CD4-positive, alpha-beta T cell treated with Interleukin-2 at 100 ng/mL for 4 hours (primary cell): Measurements from ENCODE around the gene NSUN4.
"Not testable (repeated sequence)": the region's sequence is repeated elsewhere in the genome, so short reads cannot be mapped to it uniquely, and the experiment has no call there.

Experiments
- DNase-seq: peaks from one replicate; pipeline ENCODE4 v3.0.0-alpha.2; 2020; ENCODE audit warnings: low spot score

Gene NSUN4

DNA sequence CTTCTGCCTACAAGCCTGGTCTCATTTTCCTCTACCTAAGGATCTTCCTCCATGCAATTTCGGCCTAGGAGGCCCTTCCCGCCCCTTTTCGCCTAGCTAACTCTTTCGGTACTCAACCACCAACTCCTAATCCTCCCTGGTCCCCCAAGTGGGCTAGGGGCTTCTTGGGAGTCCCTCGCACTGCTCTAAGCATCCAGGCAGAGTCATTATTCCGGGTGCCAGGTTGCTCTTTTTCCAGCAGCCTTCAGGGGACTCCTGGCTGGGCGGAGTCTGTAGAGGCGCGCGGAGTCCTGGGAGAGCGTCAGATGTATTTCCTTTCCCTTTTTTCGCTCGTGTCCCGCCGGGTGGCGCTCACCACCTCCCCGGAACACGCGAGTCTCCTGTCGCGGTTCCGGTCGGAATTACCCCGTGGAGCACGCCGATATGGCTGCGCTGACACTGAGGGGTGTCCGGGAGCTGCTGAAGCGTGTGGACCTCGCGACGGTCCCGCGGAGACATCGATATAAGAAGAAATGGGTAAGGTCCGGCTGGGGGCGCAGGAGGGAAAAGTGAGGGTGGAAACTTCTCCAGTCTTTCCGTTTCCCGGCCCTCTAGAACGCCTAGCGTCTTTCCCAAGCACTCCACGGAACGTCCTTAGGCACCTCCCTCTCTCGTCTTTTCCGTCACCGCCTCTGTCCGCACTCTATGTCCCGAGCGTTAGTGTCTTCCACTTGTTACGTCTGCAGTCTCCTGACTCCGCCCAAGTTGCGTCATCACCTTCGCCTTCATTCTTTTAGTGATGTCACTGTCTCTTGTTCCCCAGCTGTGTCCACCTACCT lies at the start of gene NSUN4:
NSUN4 (plus strand) TSS at position 404 of the 818 bp plus-strand sequence; CDS start at position 424, 20 bp downstream.
- DNase-seq, result peak; percentile 84

DNA sequence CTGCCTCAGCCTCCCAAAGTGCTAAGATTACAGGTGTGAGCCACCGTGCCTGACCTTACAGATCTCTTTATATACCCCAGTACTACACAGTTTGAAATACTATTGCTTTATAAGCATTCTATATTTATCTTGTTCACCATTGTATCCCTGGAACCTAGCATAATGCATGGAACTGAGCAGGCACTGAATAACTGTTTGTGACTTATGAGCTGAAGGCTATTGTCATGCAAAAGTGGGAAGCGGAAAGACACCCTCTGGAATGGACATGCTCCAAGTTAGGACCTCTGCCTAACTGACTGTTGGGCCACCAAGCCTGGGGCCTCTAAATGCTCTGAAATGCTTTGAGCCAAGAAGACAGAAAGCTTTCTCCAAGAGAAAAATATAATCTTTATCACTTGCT lies 45.3 kb upstream of the NSUN4 start:
- no peak for DNase-seq

DNA sequence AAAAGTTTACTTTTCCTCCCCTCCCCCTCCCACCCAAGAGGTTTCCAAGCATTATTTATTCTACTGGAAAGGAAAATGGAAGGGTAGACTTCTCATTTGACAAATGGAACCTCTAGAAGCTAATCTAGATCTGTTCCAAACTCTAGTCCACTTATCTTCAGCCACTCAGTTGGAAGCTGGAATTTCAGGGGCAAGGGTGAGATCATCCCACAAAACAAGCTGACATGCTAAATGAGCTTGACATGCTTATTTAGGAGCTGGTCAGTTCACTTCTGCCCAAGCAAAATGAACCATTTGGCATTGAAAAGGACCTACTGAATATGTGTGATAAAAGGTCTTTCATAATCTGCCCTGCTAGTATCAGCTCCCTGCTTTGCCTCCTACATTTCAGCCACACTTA lies 42.2 kb upstream of the NSUN4 start:
- no peak for DNase-seq

DNA sequence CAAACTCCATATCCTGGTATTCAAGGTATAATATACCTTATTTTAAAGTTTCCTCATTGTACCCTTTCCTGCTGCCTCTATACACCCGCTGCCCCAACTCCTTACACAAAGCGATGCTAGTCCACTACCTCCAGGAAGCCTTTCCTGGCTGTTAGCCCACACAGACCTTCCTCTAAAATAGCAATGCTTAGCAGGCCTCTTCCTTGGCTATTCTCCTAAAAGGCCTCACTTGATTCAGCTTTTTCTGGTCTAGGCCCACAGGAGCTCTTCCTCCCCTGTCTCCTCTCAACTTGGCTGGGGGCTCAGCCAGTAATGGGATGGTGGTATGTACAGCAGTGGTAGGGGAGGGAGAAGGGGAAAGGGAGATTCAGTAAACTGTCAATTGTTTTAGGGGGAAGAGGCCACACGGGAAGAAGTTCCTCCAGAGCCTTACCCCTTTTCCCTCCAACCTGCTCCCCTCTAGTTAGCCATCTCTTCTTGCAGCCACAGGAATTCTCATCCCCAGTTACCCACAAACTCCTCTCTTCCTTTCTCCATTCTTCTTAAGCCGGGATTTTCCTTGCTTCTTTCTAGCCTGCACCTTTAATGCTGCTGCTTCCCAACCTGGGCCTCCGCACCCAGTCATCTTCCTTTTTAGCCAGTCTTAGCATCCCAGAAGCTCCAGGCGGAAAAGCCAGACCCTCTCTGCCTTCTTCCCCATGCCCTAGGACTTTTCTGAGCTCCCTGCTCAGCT lies 39.8 kb upstream of the NSUN4 start:
- no peak for DNase-seq

DNA sequence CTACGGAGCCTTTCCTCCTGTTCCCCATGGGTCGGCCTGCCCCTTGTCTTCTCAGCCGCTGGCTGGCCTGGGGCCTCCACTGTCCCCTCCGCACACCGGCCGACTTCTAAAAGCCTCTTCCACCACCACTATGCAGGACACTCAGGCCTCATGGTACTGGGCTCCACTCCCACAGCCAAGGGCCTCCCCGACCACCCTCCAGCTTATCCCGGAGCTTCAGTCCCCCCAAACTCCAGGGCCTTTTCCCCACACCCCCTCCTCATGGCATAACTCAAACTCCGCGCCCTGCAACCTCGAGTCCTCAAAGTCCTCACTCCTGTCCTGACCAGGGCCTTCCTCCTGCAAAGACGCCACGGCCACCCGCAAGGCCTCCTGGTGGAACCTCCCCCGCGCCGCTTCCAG lies 39.2 kb upstream of the NSUN4 start:
- DNase-seq, result no peak

DNA sequence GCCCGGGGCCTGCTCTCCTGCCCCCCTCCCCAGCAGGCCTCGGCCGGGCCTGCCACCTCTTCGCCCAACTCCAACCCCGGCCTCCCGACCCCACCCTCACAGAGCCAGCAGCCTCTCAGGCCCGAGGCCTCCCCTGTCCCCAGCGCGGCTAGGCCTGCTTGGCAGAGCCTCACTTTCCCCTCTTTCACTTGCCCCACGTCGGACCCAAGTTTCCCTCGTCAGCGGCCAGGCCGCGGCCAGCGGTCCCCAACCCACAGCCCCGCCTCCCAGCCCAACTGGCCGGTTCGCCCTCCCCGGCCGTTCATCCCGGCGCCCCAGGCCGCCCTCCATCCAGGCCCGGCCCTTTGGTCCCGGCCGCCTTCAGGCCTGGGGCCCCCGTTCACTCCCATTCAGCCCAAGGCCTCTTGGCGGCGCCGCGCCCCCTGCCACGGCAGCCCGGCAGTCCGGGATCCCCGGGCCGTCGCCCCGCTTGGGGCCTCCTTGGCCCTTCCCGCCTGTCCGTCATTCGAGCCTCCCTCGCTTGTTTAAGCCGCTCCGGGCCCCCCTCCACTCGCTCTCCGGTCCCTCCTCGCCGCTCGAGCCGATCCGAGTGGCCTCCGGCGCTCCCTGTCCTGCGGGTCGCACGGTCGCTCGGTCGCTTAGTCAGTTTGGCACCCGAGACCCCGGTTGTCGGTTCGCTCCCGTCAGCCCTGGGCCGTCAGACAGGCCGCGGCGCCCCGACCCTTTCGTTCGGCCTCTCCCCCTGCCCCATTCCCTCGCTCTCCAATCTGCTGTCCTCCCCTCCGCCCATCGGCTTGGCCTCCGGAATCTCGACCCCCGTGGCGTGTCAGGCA lies 38.6 kb upstream of the NSUN4 start:
- DNase-seq, result peak; percentile 35

DNA sequence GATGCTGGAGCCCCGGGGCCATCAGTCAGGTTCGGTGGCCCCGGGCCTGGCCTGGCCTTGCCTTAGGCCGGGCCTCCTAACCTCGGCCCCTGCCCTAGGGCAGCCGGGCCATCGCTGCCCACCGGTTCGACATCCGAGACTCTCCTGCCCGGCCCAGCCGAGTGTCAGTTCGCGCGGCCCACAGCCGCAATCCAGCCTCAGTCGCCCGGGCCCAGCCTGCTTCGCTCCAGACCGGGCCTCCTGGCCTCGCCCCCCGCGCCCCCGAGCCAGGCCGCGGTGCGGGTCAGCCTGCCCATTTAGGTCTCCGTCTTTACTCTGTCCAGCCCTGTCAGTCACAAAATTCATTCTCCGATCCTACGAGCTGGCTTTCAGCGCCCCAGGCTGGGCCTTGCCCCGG lies 38.0 kb upstream of the NSUN4 start:
- DNase-seq, result no peak

DNA sequence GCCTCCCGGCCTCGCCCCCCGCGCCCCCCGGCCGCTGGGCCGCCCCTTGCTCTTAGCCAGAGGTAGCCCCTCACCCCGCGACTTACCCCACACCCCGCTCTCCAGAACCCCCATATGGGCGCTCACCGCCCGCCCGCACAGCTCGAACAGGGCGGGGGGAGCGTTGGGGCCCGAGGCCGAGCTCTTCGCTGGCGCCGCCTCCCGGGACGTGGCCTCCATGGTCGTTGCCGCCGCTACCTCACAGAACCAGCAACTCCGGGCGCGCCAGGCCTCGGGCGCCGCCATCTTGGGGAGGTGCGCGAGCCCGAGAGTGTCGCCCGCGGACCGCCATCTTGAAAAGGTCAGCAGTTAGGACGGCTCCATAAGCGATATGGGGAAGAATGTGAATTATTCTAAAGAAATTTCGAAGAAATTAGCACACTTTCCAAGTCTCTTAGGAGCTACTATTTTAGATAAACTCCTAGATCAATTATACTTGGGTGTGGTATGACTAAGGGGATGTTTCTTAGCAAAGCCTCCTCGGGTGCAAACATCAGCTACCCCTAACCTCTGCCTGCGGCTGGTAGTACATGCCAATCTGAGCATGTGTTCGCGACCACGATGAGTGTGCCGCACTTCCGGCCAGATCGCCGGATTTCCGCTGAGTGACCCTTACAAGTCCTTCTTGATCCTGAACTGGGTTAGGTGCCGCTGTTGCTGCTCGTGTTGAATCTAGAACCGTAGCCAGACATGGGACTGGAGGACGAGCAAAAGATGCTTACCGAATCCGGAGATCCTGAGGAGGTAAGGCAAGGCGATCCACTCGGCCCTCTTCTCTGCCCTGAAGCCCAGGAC lies 37.4 kb upstream of the NSUN4 start, which contains the start of the genes LRRC41 and UQCRH:
LRRC41 (minus strand) TSS at position 579 of the 834 bp plus-strand sequence; CDS start at position 285, 294 bp downstream.
UQCRH (plus strand) TSS at position 661 of the 834 bp plus-strand sequence; CDS start at position 730, 69 bp downstream.
- DNase-seq, result peak; percentile 96

DNA sequence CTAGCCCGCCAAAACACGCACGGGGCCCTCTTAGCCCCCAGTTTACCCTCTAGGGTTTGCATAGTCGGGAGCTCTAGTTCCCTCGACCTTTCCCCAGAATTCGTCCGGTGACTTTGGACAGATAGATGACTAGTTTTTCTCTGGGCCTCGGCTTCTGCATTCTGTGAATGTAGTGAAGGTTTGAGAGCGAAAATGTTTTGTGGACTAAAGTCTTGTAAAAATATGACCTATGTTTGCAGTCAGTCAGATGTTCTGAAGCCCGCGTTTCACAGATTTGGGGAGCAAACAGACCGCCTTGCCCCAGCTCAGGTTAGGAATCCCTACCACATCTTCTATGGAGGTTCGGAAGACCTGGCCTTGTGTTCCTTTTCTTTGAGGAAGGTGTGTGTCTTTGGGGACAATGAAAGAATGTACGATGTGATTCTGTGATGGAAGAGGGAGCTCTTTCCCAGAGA lies 36.7 kb upstream of the NSUN4 start:
- DNase-seq, result no peak

DNA sequence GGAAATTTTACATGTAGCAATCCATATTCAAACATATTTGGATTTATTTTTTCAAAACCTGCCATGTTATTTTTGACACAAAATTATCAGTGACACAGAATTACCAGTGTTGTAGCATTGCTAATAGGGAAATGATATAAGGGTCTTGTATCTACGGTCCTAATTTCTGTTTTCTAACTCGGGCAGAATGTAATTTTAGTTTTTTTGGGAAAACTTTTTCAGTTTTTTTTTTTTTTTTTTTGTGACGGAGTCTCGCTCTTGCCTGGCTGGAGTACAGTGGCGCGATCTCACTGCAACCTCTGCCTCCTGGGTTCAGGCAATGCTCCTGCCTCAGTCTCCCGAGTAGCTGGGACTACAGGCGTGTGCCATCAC lies 34.5 kb upstream of the NSUN4 start:
- DNase-seq, result no peak

DNA sequence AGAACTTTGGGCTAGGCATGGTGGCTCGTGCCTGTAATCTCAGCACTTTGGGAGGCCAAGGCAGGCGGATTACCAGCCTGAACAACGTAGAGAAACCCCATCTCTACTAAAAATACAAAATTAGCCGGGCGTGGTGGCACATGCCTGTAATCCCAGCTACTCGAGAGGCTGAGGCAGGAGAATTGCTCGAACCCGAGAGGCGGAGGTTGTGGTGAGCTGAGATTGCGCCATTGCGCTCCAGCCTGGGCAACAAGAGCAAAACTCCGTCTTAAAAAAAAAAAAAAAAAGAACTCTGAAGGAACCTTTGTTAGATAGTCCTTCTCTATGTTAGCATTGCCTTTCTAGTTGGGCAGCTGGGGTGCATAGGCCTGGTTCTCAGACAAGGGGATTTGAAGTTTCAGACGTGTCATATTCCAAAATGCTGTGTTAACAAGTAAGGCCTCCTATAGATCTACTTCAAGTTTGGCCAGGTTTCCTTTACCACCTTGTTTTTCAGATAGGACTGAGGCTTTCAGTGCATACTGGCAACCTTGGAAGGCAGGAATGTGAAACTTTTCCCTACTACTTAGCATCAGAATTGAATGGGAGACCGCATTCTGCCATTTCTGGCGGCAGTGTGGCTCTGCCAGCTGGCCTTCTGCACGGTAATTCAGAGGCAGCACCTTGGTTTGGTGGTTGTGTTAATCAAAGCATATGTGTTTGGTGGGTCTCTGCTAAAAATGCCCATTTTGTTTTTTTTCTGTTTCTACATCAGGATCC lies 31.0 kb upstream of the NSUN4 start:
- DNase-seq, result no peak

DNA sequence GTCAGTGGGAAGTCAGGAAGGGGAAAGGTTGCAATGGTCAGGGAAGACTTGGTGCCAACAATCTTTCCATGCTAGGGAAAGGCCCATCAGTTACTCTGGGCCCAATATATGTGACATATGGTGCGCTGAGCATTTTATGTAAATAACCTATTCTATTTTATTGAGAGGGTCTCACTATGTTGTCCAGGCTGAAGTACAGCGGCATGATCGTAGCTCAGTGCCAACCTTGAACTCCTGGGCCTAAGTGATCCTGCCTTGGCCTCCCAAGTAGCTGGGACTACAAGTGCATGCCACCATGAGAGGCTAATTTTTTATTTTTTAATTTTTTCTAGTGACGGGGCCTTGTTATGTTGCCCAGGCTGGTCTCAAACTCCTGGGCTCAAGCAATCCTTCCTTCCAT lies 30.3 kb upstream of the NSUN4 start:
- no peak for DNase-seq

DNA sequence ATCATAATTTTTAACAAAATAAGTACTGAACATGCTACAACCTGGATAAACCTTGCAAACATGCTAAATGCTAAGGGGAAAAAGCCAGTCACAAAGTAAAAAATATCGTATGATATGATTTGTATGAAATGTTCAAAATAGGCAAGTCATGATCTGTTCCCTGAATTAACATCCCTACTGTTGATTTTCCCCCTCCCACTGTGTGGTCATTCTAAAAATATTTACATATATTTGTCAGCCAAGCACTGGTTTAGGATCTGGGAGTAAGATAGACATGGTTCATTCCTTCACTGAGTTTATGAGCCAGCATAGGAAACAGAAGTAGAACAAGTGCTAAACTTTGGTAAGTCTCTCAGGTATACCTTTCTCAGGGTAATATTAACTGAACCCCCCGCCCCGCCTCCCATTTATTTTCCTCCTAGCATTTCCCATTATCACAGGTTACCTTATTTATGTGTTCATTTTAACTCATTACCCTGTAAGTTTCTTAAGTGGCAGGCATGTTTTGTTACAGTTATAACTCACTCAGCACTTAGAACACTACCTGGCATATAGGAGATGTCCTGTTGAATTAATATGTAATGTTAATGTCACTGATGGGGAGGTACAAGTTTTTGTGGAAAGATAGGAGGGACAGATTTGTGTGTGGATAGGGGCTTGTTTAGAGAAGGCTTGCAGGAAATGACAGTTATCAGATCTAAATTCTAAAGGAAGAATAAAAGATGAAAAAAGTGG lies 24.8 kb upstream of the NSUN4 start:
- no peak for DNase-seq

DNA sequence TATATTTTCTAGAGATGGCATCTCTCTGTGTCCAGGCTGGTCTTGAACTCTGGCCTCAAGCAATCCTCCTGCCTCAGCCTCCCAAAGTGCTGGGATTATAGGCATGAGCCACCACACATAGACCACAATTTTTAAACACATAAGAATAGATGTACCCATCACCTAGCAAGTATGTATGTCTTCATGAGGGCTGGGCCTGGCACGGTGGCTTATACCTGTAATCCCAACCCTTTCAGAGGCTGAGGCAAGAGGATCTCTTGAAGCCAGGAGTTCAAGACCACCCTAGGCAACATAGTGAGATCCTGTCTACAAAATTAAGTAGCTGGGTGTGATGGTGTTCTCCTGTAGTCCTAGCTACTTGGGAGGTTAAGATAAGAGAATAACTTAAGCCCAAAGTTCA lies 23.3 kb upstream of the NSUN4 start:
- DNase-seq, result no peak

DNA sequence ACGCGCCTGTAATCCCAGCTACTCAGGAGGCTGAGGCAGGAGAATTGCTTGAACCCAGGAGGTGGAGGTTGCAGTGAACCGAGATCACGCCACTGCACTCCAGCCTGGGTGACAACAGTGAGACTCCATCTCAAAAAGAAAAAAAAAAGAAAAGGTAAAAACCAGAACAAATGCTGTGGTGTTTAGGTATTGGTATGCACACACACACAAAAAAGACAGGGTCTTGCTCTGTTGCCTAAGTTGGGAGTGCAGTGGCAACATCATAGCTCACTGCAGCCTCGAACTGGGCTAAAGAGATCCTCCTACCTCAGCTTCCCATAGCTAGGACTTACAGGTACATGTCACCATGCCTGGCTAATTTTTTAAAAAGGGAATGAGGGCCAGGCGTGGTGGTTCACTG lies 21.3 kb upstream of the NSUN4 start:
- DNase-seq, result not testable (repeated sequence)

DNA sequence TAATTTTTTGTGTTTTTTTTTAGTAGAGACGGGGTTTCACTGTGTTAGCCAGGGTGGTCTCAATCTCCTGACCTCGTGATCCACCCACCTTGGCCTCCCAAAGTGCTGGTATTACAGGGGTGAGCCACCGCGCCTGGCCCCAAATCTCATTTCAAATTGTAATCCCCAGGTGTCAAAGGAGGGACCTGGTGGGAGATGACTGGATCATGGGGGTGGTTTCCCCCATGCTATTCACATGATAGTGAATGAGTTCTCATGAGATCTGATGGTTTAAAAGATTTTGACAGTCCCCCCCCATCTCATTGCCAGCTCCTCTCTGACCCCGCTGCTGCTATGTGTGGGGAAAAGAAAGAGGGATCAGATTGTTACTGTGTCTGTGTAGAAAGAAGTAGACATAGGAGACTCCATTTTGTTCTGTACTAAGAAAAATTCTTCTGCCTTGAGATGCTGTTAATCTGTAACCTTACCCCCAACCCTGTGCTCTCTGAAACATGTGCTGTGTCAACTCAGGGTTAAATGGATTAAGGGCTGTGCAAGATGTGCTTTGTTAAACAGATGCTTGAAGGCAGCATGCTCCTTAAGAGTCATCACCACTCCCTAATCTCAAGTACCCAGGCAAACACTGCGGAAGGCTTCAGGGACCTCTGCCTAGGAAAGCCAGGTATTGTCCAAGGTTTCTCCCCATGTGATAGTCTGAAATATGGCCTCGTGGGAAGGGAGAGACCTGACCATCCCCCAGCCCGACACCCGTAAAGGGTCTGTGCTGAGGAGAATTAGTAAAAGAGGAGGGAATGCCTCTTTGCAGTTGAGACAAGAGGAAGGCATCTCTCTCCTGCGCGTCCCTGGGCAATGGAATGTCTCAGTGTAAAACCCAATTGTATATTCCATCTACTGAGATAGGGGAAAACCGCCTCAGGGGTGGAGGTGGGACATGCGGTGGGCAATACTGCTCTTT lies 20.4 kb upstream of the NSUN4 start:
- not testable (repeated sequence) for DNase-seq

DNA sequence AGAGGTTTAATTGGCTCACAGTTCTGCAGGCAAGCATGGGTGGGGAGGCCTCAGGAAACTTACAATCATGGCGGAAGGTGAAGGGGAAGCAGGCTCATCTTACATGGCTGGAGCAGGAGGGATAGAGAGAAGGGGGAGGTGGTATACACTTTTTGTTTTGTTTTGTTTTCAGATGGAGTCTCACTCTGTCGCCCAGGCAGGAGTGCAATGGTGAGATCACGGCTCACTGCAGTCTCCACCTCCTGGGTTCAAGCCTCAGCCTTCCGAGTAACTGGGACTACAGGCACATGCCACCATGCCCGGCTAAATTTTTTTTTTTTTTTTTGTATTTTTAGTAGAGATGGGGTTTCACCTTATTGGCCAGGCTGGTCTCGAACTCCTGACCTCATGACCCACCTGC lies 18.4 kb upstream of the NSUN4 start:
- not testable (repeated sequence) for DNase-seq

DNA sequence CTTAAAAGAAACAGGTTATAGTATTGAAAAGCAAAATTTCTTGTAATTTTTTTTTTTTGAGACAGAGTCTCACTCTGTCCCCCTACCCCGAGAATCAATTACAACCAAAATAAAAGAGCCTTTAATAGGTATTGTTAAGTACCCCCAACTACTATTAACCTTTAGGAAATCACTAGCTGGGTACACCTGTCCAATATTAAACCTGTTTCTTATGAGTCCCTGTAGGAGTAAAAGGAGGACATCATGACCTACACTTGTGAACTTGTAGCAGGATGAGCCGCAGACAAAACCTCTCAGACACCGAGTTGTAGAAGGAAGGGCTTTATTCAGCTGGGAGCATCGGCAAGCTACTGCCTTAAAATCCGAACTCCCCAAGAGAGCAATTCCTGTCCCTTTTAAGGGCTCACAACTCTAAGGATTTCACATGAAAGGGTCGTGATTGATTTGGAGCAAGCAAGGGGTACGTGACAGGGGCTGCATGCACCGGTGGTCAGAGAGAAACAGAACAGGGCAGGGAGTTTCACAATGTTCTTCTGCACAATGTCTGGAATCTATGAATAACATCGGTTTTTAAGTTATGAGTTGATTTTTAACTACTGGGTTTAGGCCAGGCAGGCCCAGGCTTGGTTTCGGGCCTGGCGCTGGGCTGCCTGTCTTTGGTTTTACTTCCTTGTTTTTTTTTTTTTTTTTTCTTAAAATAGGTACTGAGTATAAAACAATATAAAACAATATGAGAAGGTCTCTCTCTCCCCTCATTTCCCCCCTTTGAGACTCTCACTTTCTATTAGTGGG lies 15.1 kb upstream of the NSUN4 start:
- not testable (repeated sequence) for DNase-seq
